ENCODE data around the gene SH3BP5. TPM values are rescaled to one million over a fixed set of nuclear protein-coding genes. Genes with fewer than 3 reads are reported as not detected.
A peak's percentile ranks its signal among the peaks of the same experiment; 100 is the strongest.

The SH3BP5 gene
- total RNA-seq, 2 experiments from 2014 or later, result 15.1 to 31.3 TPM

DNA sequence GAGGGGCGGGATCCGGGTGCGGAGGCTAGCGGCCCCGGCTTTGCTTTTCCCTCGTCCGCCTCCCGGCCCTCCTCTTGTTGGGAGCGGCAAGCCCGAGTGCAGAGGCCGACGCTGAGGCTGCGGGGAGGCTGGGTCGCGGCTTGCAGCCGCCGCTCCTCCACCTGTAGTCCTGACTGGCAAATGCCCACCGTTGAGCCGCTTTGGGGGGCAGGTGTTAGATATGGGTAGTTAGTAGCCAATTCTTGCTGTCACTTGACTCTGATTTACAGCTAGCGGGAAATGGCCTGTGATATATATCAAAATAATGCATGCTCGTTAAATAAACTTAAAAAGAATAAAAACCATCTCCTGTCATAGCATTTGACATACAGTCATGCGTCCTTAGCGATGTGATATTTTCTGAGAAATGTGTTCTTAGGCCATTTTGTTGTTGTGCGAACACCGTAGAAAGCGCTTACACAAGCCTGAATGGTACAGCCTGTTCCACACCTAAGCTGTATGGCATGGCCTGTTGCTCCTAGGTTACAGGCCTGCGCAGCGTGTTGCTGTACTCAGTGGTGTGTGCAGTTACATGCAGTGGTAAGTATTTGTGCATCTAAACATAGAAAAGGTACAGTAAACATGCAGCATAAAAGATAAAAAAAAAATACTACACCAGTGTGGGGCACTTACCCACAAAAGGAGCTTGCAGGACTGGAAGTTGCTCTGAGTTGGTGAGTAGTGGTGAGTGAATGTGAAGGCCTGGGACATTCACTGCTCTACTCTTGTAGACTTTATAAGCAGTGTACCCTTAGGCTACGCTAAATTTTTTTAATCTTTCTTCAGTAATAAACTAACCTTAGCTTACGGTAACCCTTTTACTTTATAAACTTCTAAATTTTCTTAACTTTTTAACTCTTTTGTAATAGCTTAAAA lies 125.5 kb downstream of the SH3BP5 start:
- CTCF ChIA-PET (ENCODE audit: unreplicated experiment), result interaction anchor here (2.6 kb wide), 1 partner anchor 11 kb away, joined by 11 read pairs; no protein-coding TSS in a partner anchor
- DNase-seq (ENCODE audit: low spot score), result peak; percentile 76
- H3K27ac ChIP-seq (ENCODE audit: low read depth, low read length, poor library complexity, severe bottlenecking), result peak overlapping the region; percentile 74
- peaks cover 37% of the 10 kb centered on the region for H3K79me2 ChIP-seq (ENCODE audit: insufficient read depth, low read depth, low read length)
- peak overlapping the region; percentile 84 for H3K4me2 ChIP-seq (ENCODE audit: low read length)
- TF ChIP-seq, protein P1, sequence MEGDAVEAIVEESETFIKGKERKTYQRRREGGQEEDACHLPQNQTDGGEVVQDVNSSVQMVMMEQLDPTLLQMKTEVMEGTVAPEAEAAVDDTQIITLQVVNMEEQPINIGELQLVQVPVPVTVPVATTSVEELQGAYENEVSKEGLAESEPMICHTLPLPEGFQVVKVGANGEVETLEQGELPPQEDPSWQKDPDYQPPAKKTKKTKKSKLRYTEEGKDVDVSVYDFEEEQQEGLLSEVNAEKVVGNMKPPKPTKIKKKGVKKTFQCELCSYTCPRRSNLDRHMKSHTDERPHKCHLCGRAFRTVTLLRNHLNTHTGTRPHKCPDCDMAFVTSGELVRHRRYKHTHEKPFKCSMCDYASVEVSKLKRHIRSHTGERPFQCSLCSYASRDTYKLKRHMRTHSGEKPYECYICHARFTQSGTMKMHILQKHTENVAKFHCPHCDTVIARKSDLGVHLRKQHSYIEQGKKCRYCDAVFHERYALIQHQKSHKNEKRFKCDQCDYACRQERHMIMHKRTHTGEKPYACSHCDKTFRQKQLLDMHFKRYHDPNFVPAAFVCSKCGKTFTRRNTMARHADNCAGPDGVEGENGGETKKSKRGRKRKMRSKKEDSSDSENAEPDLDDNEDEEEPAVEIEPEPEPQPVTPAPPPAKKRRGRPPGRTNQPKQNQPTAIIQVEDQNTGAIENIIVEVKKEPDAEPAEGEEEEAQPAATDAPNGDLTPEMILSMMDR (conservative IDR thresholded peaks at IDR 0.05; ENCODE audit: low read length), result no peak
- no peak for TF ChIP-seq EZH2phosphoT487 (IDR thresholded peaks at IDR 0.05; ENCODE audit: borderline replicate concordance, low read depth, low read length)
- BruUV-seq (replicated peaks), result no TSS peak
- intact Hi-C loops (cut with micrococcal nuclease; ENCODE audit: unreplicated experiment), result loop anchor here (1.0 to 10.0 kb wide), 6 partner anchors 21 to 1038 kb away; partner anchors contain the start of genes NR2C2 and RBSN
- H3K9me2 ChIP-seq (ENCODE audit: insufficient read depth, low read length), result no peaks in the 10 kb centered on the region
- POLR2A ChIA-PET, result interaction anchor here (0.6 to 5.7 kb wide), 20 partner anchors 10 to 404 kb away, joined by 3 to 41 read pairs (median 3); no protein-coding TSS in a partner anchor
- H3K4me3 ChIP-seq (ENCODE audit: low read depth, low read length, poor library complexity, severe bottlenecking), result peak overlapping the region; percentile 74
- no peaks in the 10 kb centered on the region for H4K20me1 ChIP-seq (ENCODE audit: insufficient read depth, low read length)
- no peaks in the 10 kb centered on the region for H3K9me3 ChIP-seq (ENCODE audit: low read length)
- H2AFZ ChIP-seq (ENCODE audit: low read length), result peak overlapping the region; percentile 91
- peaks cover 18% of the 10 kb centered on the region for H3K36me3 ChIP-seq (ENCODE audit: insufficient read depth, low read length)
- H3K4me1 ChIP-seq (ENCODE audit: insufficient read depth, low read length, poor library complexity, severe bottlenecking), result peaks cover 30% of the 10 kb centered on the region

DNA sequence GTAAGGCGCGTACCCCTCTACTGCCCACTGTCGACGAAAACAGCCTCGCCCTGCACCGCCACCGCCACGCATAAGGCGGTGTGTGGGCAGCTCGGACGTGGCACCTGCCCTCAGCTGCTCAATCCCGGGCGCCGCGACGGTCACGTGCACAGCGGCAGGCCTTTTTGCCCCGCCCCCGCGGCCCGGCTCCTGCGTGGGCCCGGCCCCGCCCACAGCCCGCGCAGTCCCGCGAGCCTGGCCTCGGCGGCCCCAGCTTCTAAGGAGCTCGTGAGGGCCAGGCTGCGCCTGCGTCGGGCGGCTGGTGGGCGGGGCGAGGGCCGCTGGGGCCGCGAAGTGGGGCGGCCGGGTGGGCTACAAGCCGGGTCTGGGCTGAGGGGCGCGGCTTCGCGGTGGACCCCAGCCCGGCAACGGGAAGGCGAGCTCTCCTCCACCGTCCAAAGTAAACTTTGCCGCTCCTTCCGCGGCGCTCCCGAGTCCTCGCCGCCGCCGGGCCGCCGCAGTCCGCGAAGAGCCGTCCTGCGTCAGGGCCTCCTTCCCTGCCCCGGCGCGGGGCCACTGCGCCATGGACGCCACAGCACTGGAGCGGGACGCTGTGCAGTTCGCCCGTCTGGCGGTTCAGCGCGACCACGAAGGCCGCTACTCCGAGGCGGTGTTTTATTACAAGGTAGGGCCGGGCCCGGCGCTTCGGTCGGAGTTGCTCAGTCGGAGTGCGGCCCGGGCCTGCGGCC lies 126.3 kb downstream of the SH3BP5 start, which contains the start of gene CAPN7:
Gene CAPN7 (plus strand): TSS at position 313 of the 728 bp plus-strand sequence. CDS start 250 bp downstream, at position 563.
- ChIA-PET POLR2A (interaction anchor here (0.6 to 5.7 kb wide), 24 partner anchors 9 to 591 kb away, joined by 3 to 41 read pairs (median 4); no protein-coding TSS in a partner anchor), CTCF (ENCODE audit: unreplicated experiment) (interaction anchor here (0.7 to 2.6 kb wide), 4 partner anchors 9 to 914 kb away, joined by 3 to 11 read pairs (median 4); no protein-coding TSS in a partner anchor)
- Histone ChIP-seq H4K20me1 (ENCODE audit: insufficient read depth, low read length) (no peaks in the 10 kb centered on the region), H3K4me3 (ENCODE audit: low read depth, low read length, poor library complexity, severe bottlenecking) (peak within 1 kb of the TSS; percentile 74), H3K4me1 (ENCODE audit: insufficient read depth, low read length, poor library complexity, severe bottlenecking) (peaks cover 30% of the 10 kb centered on the region), H3K27ac (ENCODE audit: low read depth, low read length, poor library complexity, severe bottlenecking) (peak within 1 kb of the TSS; percentile 74), H3K9me2 (ENCODE audit: insufficient read depth, low read length) (no peaks in the 10 kb centered on the region), H3K9me3 (ENCODE audit: low read length) (no peaks in the 10 kb centered on the region), H3K4me2 (ENCODE audit: low read length) (peak within 1 kb of the TSS; percentile 84), H3K36me3 (ENCODE audit: insufficient read depth, low read length) (peaks cover 11% of the 10 kb centered on the region), H2AFZ (ENCODE audit: low read length) (peak within 1 kb of the TSS; percentile 91), H3K79me2 (ENCODE audit: insufficient read depth, low read depth, low read length) (peaks cover 37% of the 10 kb centered on the region)
- DNase-seq (ENCODE audit: low spot score), result peak; percentile 95
- intact Hi-C loops (cut with micrococcal nuclease; ENCODE audit: unreplicated experiment), result loop anchor here (2.0 to 10.0 kb wide), 5 partner anchors 107 to 1039 kb away; partner anchors contain the start of genes NR2C2 and RBSN
- BruUV-seq (replicated peaks), result no TSS peak
- TF ChIP-seq EZH2phosphoT487 (IDR thresholded peaks at IDR 0.05; ENCODE audit: borderline replicate concordance, low read depth, low read length), result no peak
- TF ChIP-seq, protein P1 (conservative IDR thresholded peaks at IDR 0.05; ENCODE audit: low read length), result no peak; the same call in 1 of the 2 replicates
